ENCODE measurements around the gene ZXDC. TPM values are rescaled to one million over a fixed set of nuclear protein-coding genes. Genes with fewer than 3 reads are reported as not detected.

ZXDC gene
- total RNA-seq, 1 experiment from 2014 or later, result 55.4 TPM

DNA sequence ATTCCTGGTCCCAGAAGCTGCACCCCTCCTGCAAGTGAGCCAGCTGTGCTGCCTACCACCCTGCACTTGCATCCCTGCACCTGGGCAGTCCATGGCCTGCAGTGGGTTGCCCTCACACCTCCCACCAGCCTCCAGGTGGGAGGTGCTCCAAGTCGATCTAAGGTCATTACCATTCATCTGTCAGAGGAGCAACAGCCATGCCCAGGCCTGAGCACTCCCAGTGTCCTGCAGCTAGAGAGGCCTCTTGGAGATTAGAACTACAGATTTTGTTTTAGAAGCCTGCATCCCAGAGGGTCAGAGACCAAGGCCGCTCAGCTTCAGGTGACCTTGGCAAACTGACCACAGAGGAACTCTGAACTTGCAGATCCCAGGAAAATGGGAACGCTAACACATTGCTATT is 9.0 kb upstream of the ZXDC start:
- Histone ChIP-seq H3K27ac (no peak overlapping the region), H2AFZ (no peak overlapping the region), H3K79me2 (ENCODE audit: low read depth) (no peaks in the 10 kb centered on the region), H3F3A (ENCODE audit: insufficient read depth, low read depth) (no peaks in the 10 kb centered on the region), H3K9me2 (ENCODE audit: insufficient read depth) (no peaks in the 10 kb centered on the region), H3K27me3 (ENCODE audit: insufficient read depth, low read depth) (no peaks in the 10 kb centered on the region), H3K36me3 (ENCODE audit: low read depth) (no peaks in the 10 kb centered on the region), H3K4me3 (no peak overlapping the region), H3K4me2 (no peak overlapping the region), H4K20me1 (ENCODE audit: insufficient read depth) (no peaks in the 10 kb centered on the region), H3K9me3 (ENCODE audit: insufficient read depth, low read depth) (no peaks in the 10 kb centered on the region), H3K4me1 (replicated peaks; ENCODE audit: insufficient read depth) (no peaks in the 10 kb centered on the region)
- intact Hi-C loops (cut with micrococcal nuclease; ENCODE audit: unreplicated experiment), result no loop called here
- ChIA-PET POLR2A (ENCODE audit: unreplicated experiment) (no interaction called here), CTCF (no interaction called here)
- no TSS peak for BruUV-seq (replicated peaks)
- TF ChIP-seq EZH2 (IDR thresholded peaks at IDR 0.05; ENCODE audit: low read depth), result no peak
- TF ChIP-seq, protein P1, sequence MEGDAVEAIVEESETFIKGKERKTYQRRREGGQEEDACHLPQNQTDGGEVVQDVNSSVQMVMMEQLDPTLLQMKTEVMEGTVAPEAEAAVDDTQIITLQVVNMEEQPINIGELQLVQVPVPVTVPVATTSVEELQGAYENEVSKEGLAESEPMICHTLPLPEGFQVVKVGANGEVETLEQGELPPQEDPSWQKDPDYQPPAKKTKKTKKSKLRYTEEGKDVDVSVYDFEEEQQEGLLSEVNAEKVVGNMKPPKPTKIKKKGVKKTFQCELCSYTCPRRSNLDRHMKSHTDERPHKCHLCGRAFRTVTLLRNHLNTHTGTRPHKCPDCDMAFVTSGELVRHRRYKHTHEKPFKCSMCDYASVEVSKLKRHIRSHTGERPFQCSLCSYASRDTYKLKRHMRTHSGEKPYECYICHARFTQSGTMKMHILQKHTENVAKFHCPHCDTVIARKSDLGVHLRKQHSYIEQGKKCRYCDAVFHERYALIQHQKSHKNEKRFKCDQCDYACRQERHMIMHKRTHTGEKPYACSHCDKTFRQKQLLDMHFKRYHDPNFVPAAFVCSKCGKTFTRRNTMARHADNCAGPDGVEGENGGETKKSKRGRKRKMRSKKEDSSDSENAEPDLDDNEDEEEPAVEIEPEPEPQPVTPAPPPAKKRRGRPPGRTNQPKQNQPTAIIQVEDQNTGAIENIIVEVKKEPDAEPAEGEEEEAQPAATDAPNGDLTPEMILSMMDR (conservative IDR thresholded peaks at IDR 0.05), result no peak
- DNase-seq, result no peak

DNA sequence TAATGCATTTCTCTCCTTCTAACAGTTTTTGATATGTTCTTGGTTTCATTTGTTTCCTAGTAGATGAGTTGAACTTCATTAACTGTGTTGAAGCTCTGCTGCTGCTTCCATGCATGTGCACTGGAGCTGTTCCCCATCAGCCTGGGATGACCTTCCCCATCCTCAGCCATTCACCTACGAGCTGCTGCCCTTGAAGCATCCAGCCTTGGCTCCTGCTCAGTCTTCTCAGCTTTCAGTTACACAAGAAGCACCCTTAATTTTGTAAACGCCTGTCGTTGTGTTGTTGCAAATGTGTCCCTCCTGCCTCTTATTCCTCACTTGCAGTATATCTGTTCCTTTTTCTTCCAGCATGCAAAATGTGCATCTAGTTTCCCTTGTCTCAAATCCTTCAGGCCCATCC is 8.5 kb upstream of the ZXDC start:
- BruUV-seq (replicated peaks), result no TSS peak
- H3K36me3 ChIP-seq (ENCODE audit: low read depth), result no peaks in the 10 kb centered on the region
- DNase-seq, result no peak
- no peak overlapping the region for H2AFZ ChIP-seq
- ChIA-PET CTCF (no interaction called here), POLR2A (ENCODE audit: unreplicated experiment) (no interaction called here)
- H3K27me3 ChIP-seq (ENCODE audit: insufficient read depth, low read depth), result no peaks in the 10 kb centered on the region
- TF ChIP-seq, protein P1 (conservative IDR thresholded peaks at IDR 0.05), result no peak
- TF ChIP-seq EZH2 (IDR thresholded peaks at IDR 0.05; ENCODE audit: low read depth), result no peak
- H4K20me1 ChIP-seq (ENCODE audit: insufficient read depth), result no peaks in the 10 kb centered on the region
- no peaks in the 10 kb centered on the region for H3K9me3 ChIP-seq (ENCODE audit: insufficient read depth, low read depth)
- no peaks in the 10 kb centered on the region for H3F3A ChIP-seq (ENCODE audit: insufficient read depth, low read depth)
- no peak overlapping the region for H3K4me2 ChIP-seq
- H3K4me1 ChIP-seq (replicated peaks; ENCODE audit: insufficient read depth), result no peaks in the 10 kb centered on the region
- intact Hi-C loops (cut with micrococcal nuclease; ENCODE audit: unreplicated experiment), result no loop called here
- no peak overlapping the region for H3K4me3 ChIP-seq
- no peak overlapping the region for H3K27ac ChIP-seq
- no peaks in the 10 kb centered on the region for H3K79me2 ChIP-seq (ENCODE audit: low read depth)
- no peaks in the 10 kb centered on the region for H3K9me2 ChIP-seq (ENCODE audit: insufficient read depth)

DNA sequence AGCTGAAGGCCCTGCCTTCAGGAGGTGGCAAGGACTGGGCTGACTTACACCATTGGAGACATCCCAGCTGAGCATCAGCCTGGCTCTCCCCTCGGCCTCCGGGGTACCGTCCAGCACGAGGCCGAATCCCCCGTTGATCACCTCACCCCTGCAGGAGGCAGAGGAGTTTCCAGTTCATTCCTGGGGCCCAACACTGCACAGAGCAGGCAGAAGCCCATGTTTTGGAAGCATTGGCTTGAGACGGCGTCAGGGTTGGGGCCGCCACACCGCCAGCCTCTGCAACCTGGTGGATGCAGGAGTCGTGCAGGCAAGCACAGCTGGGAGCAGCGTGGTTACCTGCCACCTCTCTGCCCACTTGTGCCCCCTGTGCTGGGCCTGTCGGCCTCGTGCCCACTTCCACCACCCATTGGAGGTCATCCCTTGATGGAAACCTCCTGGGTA is 7.7 kb upstream of the ZXDC start:
- H3K27ac ChIP-seq, result no peak overlapping the region
- no peaks in the 10 kb centered on the region for H4K20me1 ChIP-seq (ENCODE audit: insufficient read depth)
- no peaks in the 10 kb centered on the region for H3K36me3 ChIP-seq (ENCODE audit: low read depth)
- no peaks in the 10 kb centered on the region for H3K27me3 ChIP-seq (ENCODE audit: insufficient read depth, low read depth)
- H3F3A ChIP-seq (ENCODE audit: insufficient read depth, low read depth), result no peaks in the 10 kb centered on the region
- BruUV-seq (replicated peaks), result no TSS peak
- H3K9me2 ChIP-seq (ENCODE audit: insufficient read depth), result no peaks in the 10 kb centered on the region
- no peaks in the 10 kb centered on the region for H3K79me2 ChIP-seq (ENCODE audit: low read depth)
- no peak overlapping the region for H3K4me2 ChIP-seq
- no peaks in the 10 kb centered on the region for H3K9me3 ChIP-seq (ENCODE audit: insufficient read depth, low read depth)
- H3K4me1 ChIP-seq (replicated peaks; ENCODE audit: insufficient read depth), result no peaks in the 10 kb centered on the region
- DNase-seq, result no peak
- intact Hi-C loops (cut with micrococcal nuclease; ENCODE audit: unreplicated experiment), result no loop called here
- ChIA-PET CTCF (no interaction called here), POLR2A (ENCODE audit: unreplicated experiment) (interaction anchor here (0.6 kb wide), 1 partner anchor 465 kb away, joined by 3 read pairs; no protein-coding TSS in a partner anchor)
- H2AFZ ChIP-seq, result no peak overlapping the region
- TF ChIP-seq, protein P1 (conservative IDR thresholded peaks at IDR 0.05), result no peak
- no peak for TF ChIP-seq EZH2 (IDR thresholded peaks at IDR 0.05; ENCODE audit: low read depth)
- no peak overlapping the region for H3K4me3 ChIP-seq

All from PC-9 (cell line).